ENCODE results near the gene MDFIC2. TPM values are rescaled to one million over a fixed set of nuclear protein-coding genes. Genes with fewer than 3 reads are reported as not detected.
"Not testable (repeated sequence)": the region's sequence is repeated elsewhere in the genome, so short reads cannot be mapped to it uniquely, and the experiment has no call there.

MDFIC2 gene
- total RNA-seq, 4 donors from 2014 or later = not detected

- TF ChIP-seq POLR2AphosphoS5 (IDR thresholded peaks at IDR 0.05) (no peak), POLR2A (IDR thresholded peaks at IDR 0.05) (no peak), EP300 (IDR thresholded peaks at IDR 0.05) (no peak)
- TF ChIP-seq, protein P1, sequence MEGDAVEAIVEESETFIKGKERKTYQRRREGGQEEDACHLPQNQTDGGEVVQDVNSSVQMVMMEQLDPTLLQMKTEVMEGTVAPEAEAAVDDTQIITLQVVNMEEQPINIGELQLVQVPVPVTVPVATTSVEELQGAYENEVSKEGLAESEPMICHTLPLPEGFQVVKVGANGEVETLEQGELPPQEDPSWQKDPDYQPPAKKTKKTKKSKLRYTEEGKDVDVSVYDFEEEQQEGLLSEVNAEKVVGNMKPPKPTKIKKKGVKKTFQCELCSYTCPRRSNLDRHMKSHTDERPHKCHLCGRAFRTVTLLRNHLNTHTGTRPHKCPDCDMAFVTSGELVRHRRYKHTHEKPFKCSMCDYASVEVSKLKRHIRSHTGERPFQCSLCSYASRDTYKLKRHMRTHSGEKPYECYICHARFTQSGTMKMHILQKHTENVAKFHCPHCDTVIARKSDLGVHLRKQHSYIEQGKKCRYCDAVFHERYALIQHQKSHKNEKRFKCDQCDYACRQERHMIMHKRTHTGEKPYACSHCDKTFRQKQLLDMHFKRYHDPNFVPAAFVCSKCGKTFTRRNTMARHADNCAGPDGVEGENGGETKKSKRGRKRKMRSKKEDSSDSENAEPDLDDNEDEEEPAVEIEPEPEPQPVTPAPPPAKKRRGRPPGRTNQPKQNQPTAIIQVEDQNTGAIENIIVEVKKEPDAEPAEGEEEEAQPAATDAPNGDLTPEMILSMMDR (IDR thresholded peaks at IDR 0.05) = no peak
These were observed 2.8 kb downstream of the MDFIC2 start for GRCh38 chr3:70309591-70309990.

DNA sequence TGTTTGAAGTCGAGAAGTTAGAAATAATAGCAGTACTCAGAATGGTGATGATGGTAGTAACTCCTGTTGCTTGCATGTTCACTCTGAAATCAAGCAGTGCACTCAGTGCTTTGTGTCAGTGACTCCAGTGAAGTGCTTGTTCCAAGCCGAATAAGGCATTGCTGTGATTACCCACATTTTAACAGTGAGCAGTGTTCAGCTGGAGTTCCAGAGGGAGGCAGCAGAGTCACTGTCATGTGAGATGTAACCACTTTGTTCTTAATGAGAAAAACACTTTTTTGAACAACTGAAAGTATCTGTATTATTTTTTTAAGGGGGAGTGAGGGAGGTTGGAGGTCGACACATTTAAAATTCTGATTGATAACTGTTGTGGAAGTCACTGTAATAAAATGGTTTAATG is 3.7 kb downstream of the MDFIC2 start:
- H3K4me1 ChIP-seq = no peaks in the 10 kb centered on the region
- H3K9me3 ChIP-seq = no peaks in the 10 kb centered on the region
- H3K27me3 ChIP-seq = no peaks in the 10 kb centered on the region
- H3K4me3 ChIP-seq = no peak overlapping the region
- TF ChIP-seq, protein P1 (IDR thresholded peaks at IDR 0.05) = no peak
- no peak for TF ChIP-seq EP300 (IDR thresholded peaks at IDR 0.05)
- DNase-seq (ENCODE audit: low spot score in 2 of 2) = no peak
- no peak overlapping the region for H3K27ac ChIP-seq
- WGBS = 47% methylated on average over 3 of the region's 3 CpGs
- no peaks in the 10 kb centered on the region for H3K36me3 ChIP-seq

More at GRCh38 chr3:70309591-70309990, 2.8 kb downstream of the MDFIC2 start:
- H3K27ac ChIP-seq = no peak overlapping the region
- DNase-seq (ENCODE audit: low spot score in 2 of 2) = no peak
- no peaks in the 10 kb centered on the region for H3K9me3 ChIP-seq
- H3K4me1 ChIP-seq = no peaks in the 10 kb centered on the region
- no peaks in the 10 kb centered on the region for H3K27me3 ChIP-seq
- WGBS = 77% methylated on average over 3 of the region's 3 CpGs
- H3K4me3 ChIP-seq = no peak overlapping the region
- no peaks in the 10 kb centered on the region for H3K36me3 ChIP-seq

DNA sequence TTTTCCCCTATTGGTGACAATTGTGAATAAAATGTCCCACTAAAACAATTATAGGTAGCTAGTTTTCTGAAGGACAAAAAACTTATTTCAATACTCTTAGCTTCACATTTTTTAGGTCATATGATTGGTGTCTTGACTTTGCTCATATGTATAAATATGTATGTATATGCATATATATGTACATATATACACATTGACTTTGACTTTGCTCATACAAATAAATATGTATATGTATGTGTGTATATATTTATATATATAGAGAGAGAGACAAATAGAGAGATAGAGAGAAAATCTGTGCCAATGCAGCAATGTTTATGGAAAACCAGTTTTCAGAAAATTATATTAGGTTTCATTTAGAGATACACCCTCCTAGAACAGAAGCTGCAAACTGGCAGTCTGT is 5.7 kb downstream of the MDFIC2 start:
- Histone ChIP-seq H3K9me3 (no peaks in the 10 kb centered on the region), H3K27ac (no peak overlapping the region)

GRCh38 chr3:70298385-70298784 is 14.1 kb downstream of the MDFIC2 start:
- Histone ChIP-seq H3K4me1 (peaks cover 2% of the 10 kb centered on the region), H3K36me3 (no peaks in the 10 kb centered on the region), H3K27me3 (no peaks in the 10 kb centered on the region), H3K27ac (no peak overlapping the region), H3K9me3 (no peaks in the 10 kb centered on the region), H3K4me3 (no peak overlapping the region)
- no peak for TF ChIP-seq EP300 (IDR thresholded peaks at IDR 0.05)
- TF ChIP-seq POLR2AphosphoS5 (IDR thresholded peaks at IDR 0.05) = no peak
- TF ChIP-seq, protein P1 (IDR thresholded peaks at IDR 0.05) = no peak
- no peak for TF ChIP-seq POLR2A (IDR thresholded peaks at IDR 0.05)
- no peak for DNase-seq (ENCODE audit: low spot score in 2 of 2)
- WGBS = 28% methylated on average over 3 of the region's 3 CpGs

More for the DNA sequence above, 5.7 kb downstream of the MDFIC2 start:
- Histone ChIP-seq H3K36me3 (no peaks in the 10 kb centered on the region), H3K4me3 (no peak overlapping the region), H3K27me3 (no peaks in the 10 kb centered on the region), H3K4me1 (no peaks in the 10 kb centered on the region)
- no peak for DNase-seq (ENCODE audit: low spot score in 2 of 2)
- TF ChIP-seq, protein P1 (IDR thresholded peaks at IDR 0.05) = no peak
- TF ChIP-seq EP300 (IDR thresholded peaks at IDR 0.05) = no peak
- TF ChIP-seq POLR2AphosphoS5 (IDR thresholded peaks at IDR 0.05) = no peak
- no peak for TF ChIP-seq POLR2A (IDR thresholded peaks at IDR 0.05)

DNA sequence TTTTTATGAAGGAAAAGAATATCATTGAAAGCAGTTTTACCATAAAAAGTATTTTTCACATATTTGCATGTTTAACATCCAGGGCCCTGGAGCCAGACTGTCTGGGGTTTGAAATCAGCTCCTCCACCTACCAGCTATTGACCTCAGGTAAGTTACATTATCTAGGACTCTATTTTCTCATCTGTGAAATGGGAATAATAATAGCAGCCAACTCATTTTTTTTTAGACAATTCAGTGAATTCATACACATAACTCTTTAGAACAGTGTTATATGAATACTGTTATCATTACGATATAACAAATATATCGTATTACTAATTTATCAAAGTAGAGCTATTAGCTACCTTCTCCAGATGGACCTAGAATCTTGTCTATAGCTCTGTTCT is 21.3 kb downstream of the MDFIC2 start:
- Histone ChIP-seq H3K9me3 (no peaks in the 10 kb centered on the region), H3K4me1 (no peaks in the 10 kb centered on the region), H3K27ac (no peak overlapping the region), H3K4me3 (no peak overlapping the region), H3K27me3 (no peaks in the 10 kb centered on the region), H3K36me3 (no peaks in the 10 kb centered on the region)
- WGBS = 98% methylated on average over 2 of the region's 2 CpGs
- TF ChIP-seq POLR2A (IDR thresholded peaks at IDR 0.05) (no peak), POLR2AphosphoS5 (IDR thresholded peaks at IDR 0.05) (no peak), EP300 (IDR thresholded peaks at IDR 0.05) (no peak)
- TF ChIP-seq, protein P1 (IDR thresholded peaks at IDR 0.05) = no peak
- DNase-seq (ENCODE audit: low spot score in 2 of 2) = no peak

DNA sequence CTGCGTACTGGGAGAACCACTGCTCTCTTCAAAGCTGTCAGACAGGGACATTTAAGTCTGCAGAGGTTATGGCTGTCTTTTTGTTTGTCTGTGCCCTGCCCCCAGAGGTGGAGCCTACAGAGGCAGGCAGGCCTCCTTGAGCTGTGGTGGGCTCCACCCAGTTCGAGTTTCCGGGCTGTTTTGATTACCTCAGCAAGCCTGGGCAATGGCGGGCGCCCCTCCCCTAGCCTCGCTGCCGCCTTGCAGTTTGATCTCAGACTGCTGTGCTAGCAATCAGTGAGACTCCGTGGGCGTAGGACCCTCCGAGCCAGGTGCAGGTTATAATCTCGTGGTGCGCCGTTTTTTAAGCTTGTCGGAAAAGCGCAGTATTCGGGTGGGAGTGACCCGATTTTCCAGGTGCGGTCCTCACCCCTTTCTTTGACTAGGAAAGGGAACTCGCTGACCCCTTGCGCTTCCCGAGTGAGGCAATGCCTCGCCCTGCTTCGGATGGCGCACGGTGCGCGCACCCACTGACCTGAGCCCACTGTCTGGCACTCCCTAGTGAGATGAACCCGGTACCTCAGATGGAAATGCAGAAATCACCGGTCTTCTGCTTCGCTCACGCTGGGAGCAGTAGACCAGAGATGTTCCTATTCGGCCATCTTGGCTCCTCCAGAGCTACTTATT is 21.9 kb downstream of the MDFIC2 start:
- H3K36me3 ChIP-seq; H3K9me3 ChIP-seq; H3K4me3 ChIP-seq; H3K27me3 ChIP-seq; H3K27ac ChIP-seq; H3K4me1 ChIP-seq; DNase-seq (ENCODE audit: low spot score in 2 of 2): not testable (repeated sequence)
- WGBS = 94% methylated on average over 31 of the region's 32 CpGs

Measured in suprapubic skin (tissue), 4 donors.